Upper lobe of left lung (tissue), 4 donors: ENCODE data around the gene OR52N2.

Experiments used
- POLR2AphosphoS5 ChIP-seq, 2 donors: sonication (generic); formaldehyde crosslinking; IDR thresholded peaks; one replicate each; pipeline ENCODE4 v1.5.1; 2017; ENCODE audit warnings: antibody characterized with exemption in 2 of 2
- TF ChIP-seq, protein P1 (sequence below), 6 experiments: fragments of 450-650 bp in 4 of 6; fragments of 200-600 bp in 2 of 6; sonication (generic) in 2 of 6; IDR thresholded peaks; one replicate each; pipeline ENCODE4 v1.5.1; 2016 to 2019; ENCODE audit warnings: antibody characterized with exemption in 6 of 6

GRCh38 chr11:5783255-5783654 lies 25.5 kb upstream of the OR52N2 start, which contains the start of gene OR52N5:
- TF ChIP-seq, protein P1, sequence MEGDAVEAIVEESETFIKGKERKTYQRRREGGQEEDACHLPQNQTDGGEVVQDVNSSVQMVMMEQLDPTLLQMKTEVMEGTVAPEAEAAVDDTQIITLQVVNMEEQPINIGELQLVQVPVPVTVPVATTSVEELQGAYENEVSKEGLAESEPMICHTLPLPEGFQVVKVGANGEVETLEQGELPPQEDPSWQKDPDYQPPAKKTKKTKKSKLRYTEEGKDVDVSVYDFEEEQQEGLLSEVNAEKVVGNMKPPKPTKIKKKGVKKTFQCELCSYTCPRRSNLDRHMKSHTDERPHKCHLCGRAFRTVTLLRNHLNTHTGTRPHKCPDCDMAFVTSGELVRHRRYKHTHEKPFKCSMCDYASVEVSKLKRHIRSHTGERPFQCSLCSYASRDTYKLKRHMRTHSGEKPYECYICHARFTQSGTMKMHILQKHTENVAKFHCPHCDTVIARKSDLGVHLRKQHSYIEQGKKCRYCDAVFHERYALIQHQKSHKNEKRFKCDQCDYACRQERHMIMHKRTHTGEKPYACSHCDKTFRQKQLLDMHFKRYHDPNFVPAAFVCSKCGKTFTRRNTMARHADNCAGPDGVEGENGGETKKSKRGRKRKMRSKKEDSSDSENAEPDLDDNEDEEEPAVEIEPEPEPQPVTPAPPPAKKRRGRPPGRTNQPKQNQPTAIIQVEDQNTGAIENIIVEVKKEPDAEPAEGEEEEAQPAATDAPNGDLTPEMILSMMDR (IDR thresholded peaks at IDR 0.05) = no peak
- no peak for TF ChIP-seq POLR2AphosphoS5 (IDR thresholded peaks at IDR 0.05)
